Loucy (cell line): ENCODE measurements around the gene THEM5.

Experiments used
- CTCF ChIP-seq: fragments of 200-600 bp; sonication (generic); conservative IDR thresholded peaks from 2 replicates; pipeline ENCODE4 v1.5.1; 2014; ENCODE audit warnings: mild to moderate bottlenecking, antibody characterized with exemption, low read length
- EZH2phosphoT487 ChIP-seq: fragments of 200-600 bp; IDR thresholded peaks from 2 replicates; pipeline ENCODE4 v1.6.1; 2018; ENCODE audit warnings: antibody characterized with exemption, mild to moderate bottlenecking, moderate library complexity, borderline replicate concordance

GRCh38 chr1:151859891-151860293 lies 6.4 kb upstream of the THEM5 start:
- TF ChIP-seq CTCF: no peak
- no peak for TF ChIP-seq EZH2phosphoT487
